Breast epithelium (tissue), 4 donors: ENCODE results near the gene FBLN2. TPM values are rescaled to one million over a fixed set of nuclear protein-coding genes. Genes with fewer than 3 reads are reported as not detected.

Source experiments
- DNase-seq, 2 donors: peaks; one replicate each; pipeline ENCODE4 v3.0.0-alpha.2; 2019; ENCODE audit warnings: low spot score in 2 of 2
- H3K27ac ChIP-seq, 2 donors: fragments of 200-600 bp; sonication (generic) in 1 of 2; one replicate each; pipeline ENCODE4 v1.5.1; 2016 to 2019; ENCODE audit warnings: mild to moderate bottlenecking in 1 of 2
- H3K27me3 ChIP-seq, 2 donors: fragments of 200-600 bp; sonication (generic) in 1 of 2; one replicate each; pipeline versions ENCODE4 v1.5.1 to v1.6.0; 2017 to 2019; ENCODE audit warnings: control low read depth in 1 of 2, mild to moderate bottlenecking in 1 of 2
- H3K36me3 ChIP-seq: fragments of 200-600 bp; one replicate; pipeline ENCODE4 v1.5.1; 2019
- H3K4me1 ChIP-seq, 2 donors: fragments of 200-600 bp; sonication (generic); one replicate each; pipeline ENCODE4 v1.5.1; 2016 to 2019; ENCODE audit warnings: control low read depth in 1 of 2
- H3K4me3 ChIP-seq, 3 donors: fragments of 200-600 bp; sonication (generic); 1 replicate in 2 of 3; 2 replicates in 1 of 3; pipeline ENCODE4 v1.5.1; 2016 to 2019; ENCODE audit warnings: mild to moderate bottlenecking in 3 of 3, moderate library complexity in 2 of 3
- H3K9me3 ChIP-seq, 2 donors: fragments of 200-600 bp; sonication (generic) in 1 of 2; one replicate each; pipeline ENCODE4 v1.5.1; 2016 to 2019; ENCODE audit warnings: control low read depth in 1 of 2
- CTCF ChIP-seq, 3 donors: fragments of 450-650 bp; IDR thresholded peaks; one replicate each; pipeline ENCODE4 v1.5.1; 2016 to 2017; ENCODE audit warnings: antibody characterized with exemption in 3 of 3, mild to moderate bottlenecking in 3 of 3, moderate library complexity in 3 of 3
- POLR2A ChIP-seq: fragments of 450-650 bp; IDR thresholded peaks from one replicate; pipeline ENCODE4 v1.6.1; 2016; ENCODE audit warnings: antibody characterized with exemption, mild to moderate bottlenecking, moderate library complexity
- POLR2AphosphoS5 ChIP-seq, 3 donors: sonication (generic); formaldehyde crosslinking; IDR thresholded peaks; one replicate each; pipeline ENCODE4 v1.6.1; 2017; ENCODE audit warnings: antibody characterized with exemption in 3 of 3
- intact Hi-C: fragments of 100-400 bp; cut with DNase I; formaldehyde crosslinking; loops from one replicate; pipeline ENCODE4 v1.15.1; 2023; ENCODE audit warnings: low total_unique reads
- total RNA-seq, 3 donors: library from RNA; depleted of rRNA; stranded (reverse); fragments of >200 nt; gene quantifications; one replicate each; pipeline ENCODE4 v1.1.0, GENCODE V29; 2016

The FBLN2 gene
- total RNA-seq, 3 donors from 2014 or later = 43.5 to 663 (median 81.3) TPM

- no peaks in the 10 kb centered on the region for H3K9me3 ChIP-seq
Measured at GRCh38 chr3:13593615-13594014, 44.7 kb downstream of the FBLN2 start.

DNA sequence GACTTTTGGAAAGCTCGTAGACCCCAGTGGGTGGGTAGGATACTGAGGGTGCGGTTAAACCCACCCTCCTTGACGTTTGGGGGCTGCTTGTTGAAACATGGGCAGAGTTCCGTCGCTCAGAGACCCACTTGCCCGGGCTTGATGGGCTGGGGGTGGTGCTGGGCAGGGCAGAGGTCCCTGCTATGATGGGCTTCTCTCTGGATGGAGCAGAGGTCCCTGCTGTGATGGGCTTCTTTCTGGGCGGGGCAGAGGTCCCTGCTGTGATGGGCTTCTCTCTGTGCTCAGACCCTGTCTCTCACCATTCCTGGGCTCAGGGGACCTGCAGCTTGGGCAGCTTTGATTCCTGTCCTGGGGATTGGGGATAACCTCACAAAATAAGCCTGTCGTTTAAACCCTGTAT lies 45.2 kb downstream of the FBLN2 start:
- DNase-seq = no peak
- no peaks in the 10 kb centered on the region for H3K27me3 ChIP-seq
- no peaks in the 10 kb centered on the region for H3K36me3 ChIP-seq
- no peak overlapping the region for H3K27ac ChIP-seq
- intact Hi-C loops = no loop called here
- no peak overlapping the region for H3K4me3 ChIP-seq
- no peaks in the 10 kb centered on the region for H3K4me1 ChIP-seq
- no peaks in the 10 kb centered on the region for H3K9me3 ChIP-seq
- TF ChIP-seq POLR2A (no peak), POLR2AphosphoS5 (IDR thresholded peaks at IDR 0.05) (no peak), CTCF (IDR thresholded peaks at IDR 0.05) (no peak)

More at GRCh38 chr3:13593615-13594014, 44.7 kb downstream of the FBLN2 start:
- no peaks in the 10 kb centered on the region for H3K4me1 ChIP-seq
- no peaks in the 10 kb centered on the region for H3K36me3 ChIP-seq
- no peak for DNase-seq
- H3K27ac ChIP-seq = no peak overlapping the region
- H3K27me3 ChIP-seq = no peaks in the 10 kb centered on the region
- TF ChIP-seq POLR2AphosphoS5 (IDR thresholded peaks at IDR 0.05) (no peak), CTCF (IDR thresholded peaks at IDR 0.05) (no peak), POLR2A (no peak)
- intact Hi-C loops = no loop called here
- no peak overlapping the region for H3K4me3 ChIP-seq

DNA sequence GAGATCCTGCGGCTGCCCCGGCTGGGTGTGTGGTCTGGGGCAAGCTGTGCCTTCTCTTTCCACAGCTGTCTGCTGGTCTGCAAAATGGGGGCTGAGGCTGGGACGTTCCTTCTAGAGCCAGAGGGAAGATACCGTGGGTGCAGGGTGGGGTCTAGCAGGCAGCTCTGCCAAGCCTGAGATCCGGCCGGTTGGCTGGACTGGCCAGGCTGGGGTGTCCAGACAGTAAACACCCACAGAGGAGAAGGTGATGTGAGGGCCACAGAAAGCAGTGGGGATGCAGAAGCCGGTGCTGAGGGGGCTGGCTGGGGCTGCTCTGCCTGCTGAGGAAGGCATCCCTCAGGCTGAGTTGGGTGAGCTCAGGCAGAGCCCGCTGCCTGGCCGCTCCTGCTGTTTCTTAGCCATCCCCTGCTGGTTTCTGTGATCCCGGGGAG lies 46.1 kb downstream of the FBLN2 start:
- Histone ChIP-seq H3K27ac (no peak overlapping the region), H3K9me3 (no peaks in the 10 kb centered on the region), H3K36me3 (no peaks in the 10 kb centered on the region), H3K4me3 (no peak overlapping the region), H3K27me3 (no peaks in the 10 kb centered on the region), H3K4me1 (no peaks in the 10 kb centered on the region)
- intact Hi-C loops = no loop called here
- TF ChIP-seq POLR2AphosphoS5 (IDR thresholded peaks at IDR 0.05) = no peak
- TF ChIP-seq POLR2A = no peak
- no peak for TF ChIP-seq CTCF (IDR thresholded peaks at IDR 0.05)
- DNase-seq = no peak

GRCh38 chr3:13595485-13595884 lies 46.6 kb downstream of the FBLN2 start:
- intact Hi-C loops = no loop called here
- Histone ChIP-seq H3K9me3 (no peaks in the 10 kb centered on the region), H3K36me3 (no peaks in the 10 kb centered on the region), H3K27ac (no peak overlapping the region), H3K4me3 (no peak overlapping the region), H3K27me3 (no peaks in the 10 kb centered on the region), H3K4me1 (no peaks in the 10 kb centered on the region)
- TF ChIP-seq POLR2AphosphoS5 (IDR thresholded peaks at IDR 0.05) = no peak
- no peak for TF ChIP-seq POLR2A
- no peak for TF ChIP-seq CTCF (IDR thresholded peaks at IDR 0.05)
- no peak for DNase-seq

DNA sequence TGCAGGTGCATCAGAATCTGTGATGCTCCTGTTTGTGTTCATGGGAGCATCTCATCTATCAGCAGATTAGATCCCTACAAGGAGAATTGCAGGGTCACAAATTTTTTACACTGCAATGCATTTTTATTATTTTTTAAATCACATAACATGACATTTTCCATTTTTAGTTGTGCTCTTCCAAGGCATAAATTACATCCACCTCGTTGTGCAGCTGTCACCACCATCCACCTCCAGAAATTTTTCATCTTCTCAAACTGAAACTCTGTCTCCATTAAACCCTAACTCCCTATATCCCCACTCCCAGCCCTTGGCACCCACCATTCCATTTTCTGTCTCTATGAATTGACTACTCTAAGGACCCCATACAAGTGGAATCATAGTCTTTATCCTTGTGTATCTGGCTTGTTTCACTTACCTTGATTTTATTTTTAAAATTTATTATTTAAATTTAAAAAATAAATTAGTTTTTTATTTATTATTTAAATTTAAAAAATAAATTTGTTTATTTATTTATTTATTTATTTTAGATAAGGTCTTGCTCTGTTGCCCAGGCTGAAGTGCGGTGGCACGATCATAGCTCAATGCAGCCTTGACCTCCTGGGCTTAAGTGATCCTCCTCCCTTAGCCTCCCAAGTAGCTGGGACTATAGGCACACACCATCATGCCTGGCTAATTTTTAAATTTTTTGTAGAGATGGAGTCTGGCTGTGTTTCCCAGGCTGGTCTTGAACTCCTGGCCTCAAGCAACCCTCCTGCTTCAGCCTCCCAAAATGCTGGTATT lies 47.7 kb downstream of the FBLN2 start:
- Histone ChIP-seq H3K4me1 (no peaks in the 10 kb centered on the region), H3K9me3 (no peaks in the 10 kb centered on the region), H3K4me3 (no peak overlapping the region), H3K27ac (no peak overlapping the region), H3K36me3 (no peaks in the 10 kb centered on the region), H3K27me3 (no peaks in the 10 kb centered on the region)
- TF ChIP-seq POLR2AphosphoS5 (IDR thresholded peaks at IDR 0.05) (no peak), POLR2A (no peak), CTCF (IDR thresholded peaks at IDR 0.05) (no peak)
- intact Hi-C loops = no loop called here
- no peak for DNase-seq
